T-helper 2 cell treated with Interferon-gamma antibody and Interleukin-4, amounts not matched to agents 5 μg/mL and 100 μg/mL, for 36 hours (primary cell): ENCODE results near the gene FOXO6.
A peak's percentile ranks its signal among the peaks of the same experiment; 100 is the strongest.

Experiments
- DNase-seq: peaks from one replicate; pipeline ENCODE4 v3.0.0; 2021; ENCODE audit warnings: low spot score
- H3K27ac Mint-ChIP-seq: one replicate; pipeline ENCODE4 v1.8.0; 2021; ENCODE audit warnings: mild to moderate bottlenecking, mixed read lengths
- H3K27me3 Mint-ChIP-seq: one replicate; pipeline ENCODE4 v1.8.0; 2021; ENCODE audit warnings: low read depth, mixed read lengths
- H3K36me3 Mint-ChIP-seq: one replicate; pipeline ENCODE4 v1.8.0; 2021; ENCODE audit warnings: low read depth, mixed read lengths
- H3K4me1 Mint-ChIP-seq: one replicate; pipeline ENCODE4 v1.8.0; 2021; ENCODE audit warnings: low read depth, mixed read lengths
- H3K4me3 Mint-ChIP-seq: one replicate; pipeline ENCODE4 v1.8.0; 2022; ENCODE audit warnings: mild to moderate bottlenecking, moderate library complexity, mixed read lengths
- H3K9me3 Mint-ChIP-seq: one replicate; pipeline ENCODE4 v1.8.0; 2021; ENCODE audit warnings: mixed read lengths

The FOXO6 gene

DNA sequence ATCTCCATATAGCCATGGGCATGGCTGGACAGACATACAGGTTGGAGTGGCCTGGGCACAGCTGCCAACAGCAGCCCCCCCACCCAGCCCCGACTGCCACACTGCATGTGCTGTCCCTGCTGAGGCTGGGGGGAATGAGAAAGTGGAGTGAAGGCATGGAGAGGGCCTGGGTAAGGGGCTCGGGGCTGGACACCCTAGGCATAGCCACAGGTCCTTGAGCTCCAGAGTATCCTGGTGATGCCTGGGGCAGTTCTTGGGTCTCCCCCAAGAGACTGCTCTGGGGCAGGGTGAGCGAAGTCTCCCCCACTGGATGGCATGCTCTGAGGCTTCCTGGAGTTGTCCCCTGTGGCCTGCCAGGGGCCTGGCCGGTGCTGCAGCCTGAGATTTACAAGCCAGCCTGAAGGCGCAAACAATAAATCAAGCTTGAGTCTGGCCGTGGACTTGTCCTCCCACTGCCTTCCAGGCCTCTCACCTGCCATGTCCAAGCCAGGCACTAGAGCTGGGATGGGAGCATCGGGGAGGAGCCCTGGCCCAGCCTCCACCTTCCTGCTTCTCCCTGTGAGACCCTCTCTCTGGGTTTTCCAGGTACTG, 53.6 kb downstream of the FOXO6 start:
- no peak overlapping the region for H3K27ac Mint-ChIP-seq
- DNase-seq: no peak
- H3K27me3 Mint-ChIP-seq: peaks cover 5% of the 10 kb centered on the region
- H3K4me3 Mint-ChIP-seq: no peak overlapping the region
- no peaks in the 10 kb centered on the region for H3K36me3 Mint-ChIP-seq
- H3K4me1 Mint-ChIP-seq: no peaks in the 10 kb centered on the region
- H3K9me3 Mint-ChIP-seq: no peaks in the 10 kb centered on the region

DNA sequence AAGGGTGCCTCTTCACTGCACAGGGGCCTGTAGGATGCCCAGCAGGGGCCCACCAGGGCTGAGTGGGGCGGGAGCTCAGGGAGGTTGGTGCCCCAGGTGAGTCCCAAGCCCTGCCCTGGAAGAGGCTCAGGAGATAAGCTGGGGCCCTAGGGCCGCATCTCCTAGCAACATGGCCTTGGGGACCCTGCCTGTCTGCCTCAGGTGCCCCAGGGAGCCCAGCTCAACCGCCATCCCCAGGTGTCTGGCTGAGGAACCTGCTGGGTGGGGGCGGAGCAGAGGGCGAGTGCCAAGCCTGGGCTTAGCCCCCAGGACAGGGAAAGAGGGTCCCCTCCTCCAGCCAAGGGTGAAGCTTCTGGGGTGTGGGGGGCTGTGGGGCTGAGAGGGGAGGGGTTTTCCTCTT, 54.8 kb downstream of the FOXO6 start:
- Mint-ChIP-seq H3K36me3 (no peaks in the 10 kb centered on the region), H3K27me3 (no peaks in the 10 kb centered on the region), H3K4me3 (no peak overlapping the region), H3K9me3 (no peaks in the 10 kb centered on the region), H3K27ac (no peak overlapping the region), H3K4me1 (no peaks in the 10 kb centered on the region)
- DNase-seq: no peak

DNA sequence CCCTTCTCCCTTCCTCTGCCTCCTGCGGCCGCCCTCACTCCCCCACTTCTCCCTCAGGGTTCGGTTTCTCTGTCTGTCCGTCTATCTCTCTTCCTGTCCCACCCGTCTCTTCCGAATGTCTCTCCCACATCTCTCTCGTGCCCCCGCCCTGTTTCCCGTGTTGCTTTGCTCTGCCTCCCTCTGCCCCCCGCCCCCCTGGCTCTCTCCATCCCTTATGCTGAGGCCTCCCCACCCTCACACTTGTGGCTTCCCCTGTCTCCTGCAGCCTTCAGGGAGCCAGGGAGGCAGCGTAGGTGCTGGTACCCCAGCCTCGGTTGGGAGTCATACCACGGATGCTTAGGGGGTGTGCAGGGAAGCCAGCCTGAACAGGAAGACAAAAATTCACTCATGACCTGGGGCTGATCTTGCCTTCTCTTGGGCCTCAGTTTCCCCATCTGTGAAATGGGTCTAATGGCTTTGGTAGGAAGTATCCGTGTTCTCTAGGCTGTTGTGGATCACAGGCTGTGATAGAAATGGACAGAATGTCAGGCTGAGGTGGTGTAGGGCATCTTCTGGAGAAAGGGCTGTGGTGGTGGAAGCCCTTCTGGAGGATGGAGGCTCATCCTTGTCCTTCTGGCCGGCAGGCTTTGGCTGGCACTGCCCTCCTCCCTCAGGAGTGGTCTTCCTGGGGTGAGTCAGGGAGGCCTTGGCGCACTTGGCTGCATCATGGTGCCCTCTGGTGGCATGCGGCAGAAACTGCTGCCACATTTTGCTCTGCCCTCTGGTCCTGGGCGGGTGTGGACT, 55.5 kb downstream of the FOXO6 start:
- H3K27me3 Mint-ChIP-seq: no peaks in the 10 kb centered on the region
- H3K27ac Mint-ChIP-seq: no peak overlapping the region

DNA sequence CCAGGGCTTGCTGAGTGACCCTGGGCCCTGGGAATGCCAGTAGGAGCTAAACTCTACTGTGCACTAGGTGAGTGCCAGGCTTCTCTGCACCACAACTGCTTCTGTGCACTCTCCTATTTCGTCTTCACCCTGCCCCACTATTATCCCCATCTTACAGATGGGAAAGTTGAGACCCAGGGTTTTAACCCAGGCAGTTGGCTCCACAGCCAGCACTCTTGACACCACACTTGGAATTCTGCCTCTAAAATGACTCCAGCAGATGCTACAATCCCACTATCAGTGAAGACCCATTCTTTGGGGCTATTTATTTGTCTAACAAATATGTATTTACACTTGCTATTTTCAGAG, 56.1 kb downstream of the FOXO6 start:
- no peak overlapping the region for H3K27ac Mint-ChIP-seq
- H3K4me3 Mint-ChIP-seq: no peak overlapping the region
- H3K4me1 Mint-ChIP-seq: no peaks in the 10 kb centered on the region
- no peak for DNase-seq
- H3K36me3 Mint-ChIP-seq: no peaks in the 10 kb centered on the region
- H3K27me3 Mint-ChIP-seq: no peaks in the 10 kb centered on the region
- H3K9me3 Mint-ChIP-seq: no peaks in the 10 kb centered on the region

More for the DNA sequence above, 55.5 kb downstream of the FOXO6 start:
- H3K4me1 Mint-ChIP-seq: no peaks in the 10 kb centered on the region
- H3K36me3 Mint-ChIP-seq: no peaks in the 10 kb centered on the region
- no peaks in the 10 kb centered on the region for H3K9me3 Mint-ChIP-seq
- H3K4me3 Mint-ChIP-seq: no peak overlapping the region
- DNase-seq: peak; percentile 39

DNA sequence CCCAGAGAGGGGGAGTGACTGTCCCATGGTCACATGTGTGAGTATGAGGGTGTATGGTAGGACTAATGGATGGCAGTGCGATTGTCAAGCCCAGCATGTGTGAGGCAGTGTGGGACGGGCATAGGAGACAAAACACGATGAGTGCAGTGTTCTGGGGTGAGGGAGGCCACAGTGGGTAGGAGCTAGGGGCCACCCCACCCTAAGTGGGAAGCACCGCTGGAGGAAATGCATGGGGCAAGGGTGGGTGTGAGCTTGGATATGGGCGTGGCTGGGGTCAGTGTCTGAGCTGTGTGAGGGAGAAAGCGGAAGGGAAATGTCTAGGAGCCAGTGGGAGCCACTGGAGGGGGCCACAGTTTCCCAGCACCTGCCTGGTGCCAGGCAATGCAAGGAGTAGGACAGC, 56.5 kb downstream of the FOXO6 start:
- Mint-ChIP-seq H3K4me1 (no peaks in the 10 kb centered on the region), H3K4me3 (no peak overlapping the region), H3K9me3 (no peaks in the 10 kb centered on the region), H3K27me3 (no peaks in the 10 kb centered on the region), H3K27ac (no peak overlapping the region), H3K36me3 (no peaks in the 10 kb centered on the region)
- no peak for DNase-seq

DNA sequence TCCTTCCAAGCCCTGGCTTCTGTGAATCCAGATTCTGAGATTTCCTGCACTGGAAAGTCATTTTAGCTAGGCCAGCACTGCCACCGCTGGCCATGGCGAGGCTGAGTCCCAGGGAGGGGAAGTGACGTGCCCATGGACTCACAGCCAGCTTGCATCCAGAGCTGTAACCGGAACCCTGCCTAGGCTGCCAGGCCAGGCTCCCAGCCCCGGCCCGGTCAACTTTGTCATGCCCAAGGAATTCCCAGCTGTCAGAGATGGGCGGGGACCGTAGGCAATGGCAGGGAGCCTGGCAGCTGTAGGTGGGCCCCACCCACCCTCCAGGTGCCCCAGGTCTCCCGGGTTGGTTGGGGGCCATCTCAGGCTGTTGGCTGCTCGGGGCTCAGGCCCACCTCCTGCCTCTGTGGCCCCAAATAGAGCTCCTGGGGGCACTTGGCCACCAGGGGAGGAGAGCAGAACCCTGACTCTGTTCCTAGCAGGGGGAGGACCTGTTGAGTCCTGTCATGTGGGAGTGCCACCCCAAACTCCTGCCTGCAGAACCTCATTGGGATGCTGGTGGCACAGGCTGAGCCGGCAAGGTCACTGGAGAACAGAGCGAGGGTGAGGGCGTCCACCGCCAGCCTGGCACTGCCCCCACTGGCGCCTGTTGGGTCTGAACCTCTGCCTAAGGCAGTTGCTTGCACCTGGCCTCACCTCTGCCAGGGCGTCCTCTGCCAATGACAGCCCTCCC, 57.8 kb downstream of the FOXO6 start:
- no peak overlapping the region for H3K4me3 Mint-ChIP-seq
- H3K27me3 Mint-ChIP-seq: no peaks in the 10 kb centered on the region
- no peaks in the 10 kb centered on the region for H3K4me1 Mint-ChIP-seq
- DNase-seq: no peak
- no peaks in the 10 kb centered on the region for H3K9me3 Mint-ChIP-seq
- no peak overlapping the region for H3K27ac Mint-ChIP-seq
- no peaks in the 10 kb centered on the region for H3K36me3 Mint-ChIP-seq

DNA sequence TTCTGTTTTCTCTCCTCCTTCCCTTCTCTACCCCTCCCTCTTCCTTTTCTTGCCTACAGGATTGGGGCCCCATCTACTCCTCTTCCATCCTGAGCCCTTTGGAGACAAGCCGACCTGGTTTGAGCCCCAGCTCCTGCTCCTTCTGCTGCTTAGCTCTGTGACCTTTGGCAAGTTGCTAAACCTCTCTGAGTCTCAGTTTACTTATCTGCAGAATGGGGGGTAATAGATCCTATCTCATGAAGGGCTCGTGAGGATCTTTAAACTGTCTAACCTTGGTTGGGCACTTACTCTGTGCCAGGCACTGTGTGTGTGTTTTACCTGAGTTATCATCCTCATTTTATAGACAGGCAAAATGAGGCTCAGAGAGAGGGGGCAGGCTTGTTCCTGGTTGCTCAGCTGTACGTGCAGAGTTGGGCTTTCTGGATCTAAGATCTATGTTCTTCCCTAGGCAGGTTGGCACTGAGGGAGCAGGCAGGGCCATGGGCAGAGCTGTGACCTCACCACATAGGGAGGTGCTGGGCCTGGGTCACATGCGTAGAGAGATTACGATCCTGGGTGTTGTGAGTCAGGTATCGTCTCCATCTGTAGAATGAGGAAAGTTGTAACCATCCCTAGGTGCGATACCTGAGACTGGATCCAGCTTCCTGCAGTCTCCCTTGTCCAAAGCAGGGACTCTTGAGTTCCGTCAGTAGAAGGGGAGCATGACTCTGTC, 58.5 kb downstream of the FOXO6 start:
- Mint-ChIP-seq H3K9me3 (no peaks in the 10 kb centered on the region), H3K36me3 (no peaks in the 10 kb centered on the region), H3K27me3 (no peaks in the 10 kb centered on the region), H3K4me1 (no peaks in the 10 kb centered on the region), H3K27ac (no peak overlapping the region), H3K4me3 (no peak overlapping the region)
- DNase-seq: no peak

DNA sequence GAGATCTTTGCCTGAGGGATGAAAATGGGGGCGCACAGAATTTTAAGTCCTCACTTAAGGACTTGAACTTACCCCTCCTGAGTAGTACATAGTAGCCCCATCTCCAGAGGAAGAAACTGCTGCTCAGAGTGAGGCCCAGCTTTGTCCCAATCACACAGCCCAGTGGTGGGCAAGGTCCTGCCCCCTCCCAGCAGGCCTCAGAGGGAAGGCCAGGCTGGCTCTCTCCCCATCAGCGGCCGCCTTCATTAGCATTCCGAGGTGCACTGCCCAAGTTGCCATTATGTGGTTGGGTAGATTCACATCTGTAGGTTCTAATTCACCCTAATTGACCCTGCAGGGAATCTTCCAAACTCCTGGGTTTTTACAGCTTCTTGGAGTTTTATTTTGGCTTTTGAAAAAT, 59.1 kb downstream of the FOXO6 start:
- no peak overlapping the region for H3K27ac Mint-ChIP-seq
- H3K27me3 Mint-ChIP-seq: no peaks in the 10 kb centered on the region
- no peak overlapping the region for H3K4me3 Mint-ChIP-seq
- DNase-seq: no peak
- no peaks in the 10 kb centered on the region for H3K9me3 Mint-ChIP-seq
- no peaks in the 10 kb centered on the region for H3K36me3 Mint-ChIP-seq
- H3K4me1 Mint-ChIP-seq: no peaks in the 10 kb centered on the region

DNA sequence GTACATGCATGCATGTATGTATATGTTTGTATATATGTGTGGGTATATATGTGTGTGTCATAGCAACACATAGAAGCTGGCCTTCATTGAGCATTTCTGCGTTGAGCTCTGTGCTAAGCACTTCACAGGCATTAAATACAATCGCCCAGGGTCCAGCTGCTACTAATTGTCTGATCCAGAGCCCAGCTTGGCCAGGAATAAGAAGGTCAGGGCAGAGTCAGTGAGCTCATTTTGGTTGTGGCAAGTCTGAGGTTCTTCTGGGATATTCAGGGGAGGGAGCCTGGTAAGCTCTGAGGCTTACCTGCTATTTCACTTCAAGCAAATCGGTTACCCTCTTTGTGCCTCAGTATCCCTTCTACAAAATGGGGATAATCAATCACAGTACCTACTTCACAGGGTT, 59.6 kb downstream of the FOXO6 start:
- no peak for DNase-seq
- Mint-ChIP-seq H3K4me1 (no peaks in the 10 kb centered on the region), H3K9me3 (no peaks in the 10 kb centered on the region), H3K27ac (no peak overlapping the region), H3K36me3 (no peaks in the 10 kb centered on the region), H3K27me3 (no peaks in the 10 kb centered on the region), H3K4me3 (no peak overlapping the region)

DNA sequence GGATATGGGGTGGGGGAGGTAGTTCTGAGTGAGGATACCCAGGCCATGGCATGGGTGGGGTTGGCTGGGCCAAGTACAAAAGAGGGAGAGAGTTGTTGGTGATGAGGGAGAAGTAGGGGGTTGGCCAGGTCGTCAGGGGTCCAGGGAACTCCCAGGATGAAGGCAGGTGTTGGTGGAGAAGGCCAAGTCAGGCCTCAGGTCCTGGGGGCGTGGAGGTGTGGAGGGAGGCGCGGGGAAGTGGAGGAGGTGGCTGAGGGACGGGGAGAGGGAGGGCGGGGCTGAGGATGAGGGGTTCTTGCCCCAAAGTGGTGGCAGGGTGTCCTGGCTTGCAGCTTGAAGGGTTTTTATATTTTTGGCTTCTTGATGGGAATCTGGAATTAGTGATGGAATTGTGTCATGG, 61.1 kb downstream of the FOXO6 start:
- H3K27me3 Mint-ChIP-seq: no peaks in the 10 kb centered on the region
- no peak for DNase-seq
- no peaks in the 10 kb centered on the region for H3K9me3 Mint-ChIP-seq
- no peak overlapping the region for H3K4me3 Mint-ChIP-seq
- no peaks in the 10 kb centered on the region for H3K4me1 Mint-ChIP-seq
- no peak overlapping the region for H3K27ac Mint-ChIP-seq
- H3K36me3 Mint-ChIP-seq: no peaks in the 10 kb centered on the region

DNA sequence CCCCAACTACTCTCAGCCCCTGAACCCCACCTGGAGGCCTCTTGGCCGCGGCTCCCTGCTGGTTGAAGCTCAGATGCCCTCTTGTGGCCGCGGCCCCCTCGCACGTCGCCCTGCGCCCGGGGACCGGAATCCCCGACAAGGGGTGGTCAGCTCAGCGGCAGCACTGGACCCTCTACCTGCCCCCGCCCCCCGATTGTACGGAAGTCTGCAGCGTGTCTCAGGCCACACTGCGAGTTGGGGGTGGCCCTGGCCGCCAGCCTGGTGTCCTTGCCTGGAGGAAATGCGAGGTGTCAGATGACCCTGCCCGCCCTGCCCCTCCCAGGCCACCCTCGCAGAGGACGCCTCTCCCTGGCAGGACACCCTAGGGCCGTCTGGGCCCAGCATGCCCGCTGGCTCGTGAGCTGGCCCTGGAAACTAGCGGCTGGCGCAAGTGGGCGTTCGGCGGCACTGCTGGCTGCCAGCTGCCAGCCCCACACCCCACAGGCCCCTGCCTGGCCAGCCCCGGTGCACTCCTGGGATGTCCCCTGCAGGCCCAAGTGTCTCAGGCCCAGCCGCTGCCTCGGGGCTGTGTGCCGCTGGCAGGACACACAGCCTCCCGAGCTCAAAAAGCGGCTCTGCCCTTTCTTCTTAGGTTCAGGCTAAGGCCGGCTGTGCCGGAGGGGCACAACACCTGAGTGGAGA, 62.4 kb downstream of the FOXO6 start:
- Mint-ChIP-seq H3K36me3 (no peaks in the 10 kb centered on the region), H3K4me3 (no peak overlapping the region), H3K27ac (no peak overlapping the region), H3K9me3 (no peaks in the 10 kb centered on the region), H3K27me3 (no peaks in the 10 kb centered on the region), H3K4me1 (no peaks in the 10 kb centered on the region)
- no peak for DNase-seq

DNA sequence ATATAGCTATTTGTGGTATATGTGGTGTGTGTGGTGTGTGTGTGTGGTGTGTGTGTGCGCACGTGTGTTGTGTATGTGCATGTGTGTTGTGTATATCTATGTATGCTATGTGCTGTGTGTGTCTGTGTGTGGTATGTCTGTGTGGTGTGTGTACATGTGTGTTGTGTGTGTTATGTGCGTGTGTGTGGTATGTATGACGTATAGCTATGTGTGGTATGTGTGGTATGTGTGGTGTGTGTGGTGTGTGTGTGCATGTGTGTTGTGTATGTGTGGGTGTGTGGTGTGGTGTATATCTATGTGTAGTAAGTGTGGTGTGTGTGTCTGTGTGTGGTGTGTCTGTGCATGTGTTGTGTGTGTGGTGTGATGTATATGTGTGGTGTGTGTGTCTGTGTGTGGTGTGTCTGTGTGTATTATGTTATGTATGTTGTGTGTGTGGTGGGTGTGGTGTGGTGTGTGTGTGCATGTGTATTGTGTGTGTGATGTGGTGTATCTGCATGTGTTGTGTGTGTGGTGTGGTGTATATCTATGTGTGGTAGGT, 63.4 kb downstream of the FOXO6 start:
- no peaks in the 10 kb centered on the region for H3K9me3 Mint-ChIP-seq
- DNase-seq: no peak
- no peak overlapping the region for H3K4me3 Mint-ChIP-seq
- H3K27ac Mint-ChIP-seq: no peak overlapping the region
- no peaks in the 10 kb centered on the region for H3K27me3 Mint-ChIP-seq
- no peaks in the 10 kb centered on the region for H3K4me1 Mint-ChIP-seq
- no peaks in the 10 kb centered on the region for H3K36me3 Mint-ChIP-seq

DNA sequence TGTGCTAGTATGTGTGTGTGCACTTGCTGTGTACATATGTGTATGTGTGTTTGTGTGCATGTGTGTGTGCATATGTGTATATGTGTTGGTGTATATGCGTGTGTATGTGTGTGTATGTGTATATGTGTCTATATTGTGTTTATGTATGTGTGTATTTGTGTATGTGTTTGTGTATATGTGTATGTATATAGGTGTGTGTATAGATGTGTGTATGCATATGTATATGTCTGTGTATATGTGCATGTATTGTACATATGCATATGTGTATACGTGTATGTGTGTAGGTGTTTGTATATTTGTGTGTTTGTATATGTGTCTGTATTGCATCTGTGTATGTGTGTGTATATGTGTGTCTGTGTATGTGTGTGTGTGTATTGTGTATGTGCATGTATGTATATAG, 64.1 kb downstream of the FOXO6 start:
- no peaks in the 10 kb centered on the region for H3K36me3 Mint-ChIP-seq
- H3K9me3 Mint-ChIP-seq: no peaks in the 10 kb centered on the region
- no peak overlapping the region for H3K27ac Mint-ChIP-seq
- H3K4me1 Mint-ChIP-seq: no peaks in the 10 kb centered on the region
- H3K4me3 Mint-ChIP-seq: no peak overlapping the region
- no peak for DNase-seq
- H3K27me3 Mint-ChIP-seq: no peaks in the 10 kb centered on the region
